A549 treated with AZD2906 at 1 μM for 4 hours (cell line): ENCODE data around the gene GSK3A. TPM values are rescaled to one million over a fixed set of nuclear protein-coding genes. Genes with fewer than 3 reads are reported as not detected.

ENCODE experiments used
- total RNA-seq: library from RNA; stranded (reverse); fragments of 200-300 nt; extraction: Qiagen RNA extraction; gene quantifications from 5 replicates; pipeline ENCODE4 v1.2.3, GENCODE V29; 2022

GSK3A gene
- total RNA-seq: 107 to 154 TPM (median 149 TPM) in 5 replicates

GRCh38 chr19:42242512-42243409, at the start of gene GSK3A:
GSK3A (minus strand) TSS chr19:42242602; CDS start chr19:42242465, 137 bp downstream.

GRCh38 chr19:42268704-42269477, 26.5 kb upstream of the GSK3A start, which contains the start of gene CIC:
CIC (plus strand) TSS chr19:42269252; CDS start chr19:42271784, 2,532 bp downstream.

GRCh38 chr19:42254850-42255765, 12.7 kb upstream of the GSK3A start, which contains the start of gene ERF:
ERF (minus strand) TSS chr19:42255128; CDS start chr19:42254999, 129 bp downstream.

GRCh38 chr19:42219812-42220750, 22.3 kb downstream of the GSK3A start, which contains the start of gene ZNF526:
ZNF526 (plus strand) TSS chr19:42220312; CDS start chr19:42224404, 4,092 bp downstream.

GRCh38 chr19:42217520-42218437, 24.6 kb downstream of the GSK3A start, which contains the start of gene DEDD2:
DEDD2 (minus strand) TSS chr19:42217677; CDS start chr19:42217007, 670 bp downstream.

Other genes with a start within 250 kb of the GSK3A start
- gene ATP1A3, start 248.4 kb downstream of the GSK3A start, total RNA-seq: 3.3 to 4.9 TPM (median 4.2 TPM) in 5 replicates
- gene GRIK5, start 172.4 kb downstream of the GSK3A start, total RNA-seq: 0.23 to 0.66 TPM (median 0.42 TPM) in 5 replicates
- 30.3 to 40.3 TPM (median 37.8 TPM) in 5 replicates for gene ZNF574, start 166.4 kb downstream of the GSK3A start, total RNA-seq
- 0.23 to 0.45 TPM (median 0.35 TPM) in 5 replicates for gene POU2F2, start 110.2 kb downstream of the GSK3A start, total RNA-seq
- 49.9 to 75.1 TPM (median 69.0 TPM) in 5 replicates for gene DEDD2, start 24.9 kb downstream of the GSK3A start, total RNA-seq
- 18.6 to 21.0 TPM (median 20.2 TPM) in 5 replicates for gene ZNF526, start 22.3 kb downstream of the GSK3A start, total RNA-seq
- gene ERF, start 12.5 kb upstream of the GSK3A start, total RNA-seq: 103 to 127 TPM (median 117 TPM) in 5 replicates
- 41.0 to 51.7 TPM (median 50.3 TPM) in 5 replicates for gene CIC, start 26.6 kb upstream of the GSK3A start, total RNA-seq
- gene PRR19, start 59.5 kb upstream of the GSK3A start, total RNA-seq: 3.6 to 5.2 TPM (median 3.9 TPM) in 5 replicates
- 121 to 152 TPM (median 151 TPM) in 5 replicates for gene PAFAH1B3, start 60.0 kb upstream of the GSK3A start, total RNA-seq
- gene TMEM145, start 70.7 kb upstream of the GSK3A start, total RNA-seq: 3.0 to 4.5 TPM (median 3.3 TPM) in 5 replicates
- gene MEGF8, start 83.0 kb upstream of the GSK3A start, total RNA-seq: 21.0 to 25.3 TPM (median 24.2 TPM) in 5 replicates
- 32.9 to 50.8 TPM (median 46.3 TPM) in 5 replicates for gene CNFN, start 147.7 kb upstream of the GSK3A start, total RNA-seq
- gene LIPE, start 184.8 kb upstream of the GSK3A start, total RNA-seq: 1.4 to 2.1 TPM (median 1.6 TPM) in 5 replicates
- 0.10 to 0.13 TPM (median 0.10 TPM) in 3 of 5 replicates, not detected in the others for gene CXCL17, start 200.3 kb upstream of the GSK3A start, total RNA-seq